ENCODE results near the gene DAPK1. TPM values are rescaled to one million over a fixed set of nuclear protein-coding genes. Genes with fewer than 3 reads are reported as not detected.

Gene DAPK1
- total RNA-seq, 1 experiment from 2014 or later: not detected

DNA sequence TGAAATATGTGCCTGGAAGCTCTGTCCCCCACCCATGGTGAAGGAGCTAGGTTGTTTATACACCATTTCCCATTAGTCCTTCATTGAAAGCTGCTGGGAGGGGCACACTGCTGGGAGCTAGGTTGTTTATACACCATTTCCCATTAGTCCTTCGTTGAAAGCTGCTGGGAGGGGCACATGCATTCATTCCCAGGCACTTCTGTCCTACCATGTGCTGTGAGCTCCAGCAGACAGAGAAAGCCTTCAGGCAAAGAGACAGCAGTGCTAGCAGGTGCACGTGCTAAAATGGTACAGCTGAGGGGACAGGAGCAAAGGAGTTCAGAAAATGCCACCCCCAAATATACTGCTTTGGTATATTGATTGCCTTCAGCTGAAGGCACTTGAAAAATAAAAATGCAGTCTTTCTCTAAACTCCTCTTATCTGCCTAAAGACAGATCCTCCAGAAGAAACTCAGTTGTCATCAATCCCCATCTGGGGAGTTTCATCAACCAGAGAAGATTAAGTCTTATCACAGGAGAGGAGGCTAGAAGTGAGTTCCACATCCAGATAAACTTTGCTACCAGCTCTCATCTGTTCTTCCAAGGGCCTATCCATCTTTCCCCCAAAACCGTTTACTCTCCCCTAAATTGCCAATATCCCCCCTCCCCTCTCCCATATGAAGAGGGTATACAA is 27.7 kb upstream of the DAPK1 start:
- no peak overlapping the region for H3K9ac ChIP-seq (ENCODE audit: low read length)
- no peaks in the 10 kb centered on the region for H3K9me2 ChIP-seq (replicated peaks; ENCODE audit: insufficient read depth, low read length)

DNA sequence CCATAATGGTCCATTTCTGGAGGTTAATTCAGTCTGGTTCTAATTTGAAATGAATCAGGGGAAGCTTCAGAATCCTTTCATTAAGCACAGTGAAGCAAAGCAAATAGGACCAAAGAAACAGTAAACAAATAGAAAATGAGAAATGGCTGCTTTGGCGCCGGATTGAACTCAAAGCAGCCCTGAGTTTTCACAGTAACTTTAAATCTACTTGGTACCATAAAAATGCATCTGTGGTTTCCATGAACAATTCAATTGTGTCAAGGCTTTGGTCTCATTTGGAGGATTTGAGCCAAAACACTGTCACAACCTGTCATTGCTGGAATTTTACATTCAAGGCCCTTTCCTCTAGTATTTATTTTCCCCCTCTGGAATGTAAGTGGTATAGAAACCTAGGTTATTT is 25.9 kb upstream of the DAPK1 start:
- H4K20me1 ChIP-seq (ENCODE audit: insufficient read depth, low read depth, low read length): no peaks in the 10 kb centered on the region
- DNase-seq: no peak
- no peaks in the 10 kb centered on the region for H3K4me1 ChIP-seq (ENCODE audit: low read length)
- no peak overlapping the region for H3K9ac ChIP-seq (ENCODE audit: low read length)
- no peaks in the 10 kb centered on the region for H3K27me3 ChIP-seq (ENCODE audit: low read length)
- no peak overlapping the region for H3K4me2 ChIP-seq (ENCODE audit: low read depth, low read length, poor library complexity, severe bottlenecking)
- H3K4me3 ChIP-seq (ENCODE audit: low read length): no peak overlapping the region
- no peaks in the 10 kb centered on the region for H3K9me3 ChIP-seq (ENCODE audit: low read length)
- H3K27ac ChIP-seq (ENCODE audit: low read length): no peak overlapping the region
- no peaks in the 10 kb centered on the region for H3K36me3 ChIP-seq (ENCODE audit: insufficient read depth, low read length)
- H3K9me2 ChIP-seq (replicated peaks; ENCODE audit: insufficient read depth, low read length): no peaks in the 10 kb centered on the region
- H2AFZ ChIP-seq (ENCODE audit: low read length): no peak overlapping the region
- no peaks in the 10 kb centered on the region for H3K79me2 ChIP-seq (ENCODE audit: low read length)

More for the DNA sequence above, 27.7 kb upstream of the DAPK1 start:
- H4K20me1 ChIP-seq (ENCODE audit: insufficient read depth, low read depth, low read length): no peaks in the 10 kb centered on the region
- no peak overlapping the region for H3K4me2 ChIP-seq (ENCODE audit: low read depth, low read length, poor library complexity, severe bottlenecking)
- H3K4me3 ChIP-seq (ENCODE audit: low read length): no peak overlapping the region
- no peak overlapping the region for H3K27ac ChIP-seq (ENCODE audit: low read length)
- H3K36me3 ChIP-seq (ENCODE audit: insufficient read depth, low read length): no peaks in the 10 kb centered on the region
- H3K27me3 ChIP-seq (ENCODE audit: low read length): no peaks in the 10 kb centered on the region
- no peaks in the 10 kb centered on the region for H3K9me3 ChIP-seq (ENCODE audit: low read length)
- DNase-seq: no peak
- no peaks in the 10 kb centered on the region for H3K4me1 ChIP-seq (ENCODE audit: low read length)
- H2AFZ ChIP-seq (ENCODE audit: low read length): no peak overlapping the region
- no peaks in the 10 kb centered on the region for H3K79me2 ChIP-seq (ENCODE audit: low read length)

DNA sequence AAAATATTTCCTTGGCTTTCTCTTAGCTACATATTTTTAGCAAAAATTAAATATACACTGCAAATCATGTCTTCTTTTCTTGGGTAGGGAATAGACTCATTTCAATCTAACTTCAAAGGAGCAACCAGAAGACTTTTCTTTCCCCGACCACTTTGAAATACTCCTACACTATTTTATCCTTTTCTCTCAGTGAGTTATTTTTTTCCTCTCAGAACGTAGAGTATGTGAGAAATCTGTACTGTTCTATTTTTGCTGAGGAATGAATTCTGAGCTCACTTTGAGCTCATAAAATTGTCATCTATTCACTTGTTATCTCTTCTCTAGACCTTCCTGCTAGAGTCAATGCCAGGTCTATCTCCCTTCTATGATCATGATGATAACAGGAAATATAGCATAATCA is 22.2 kb upstream of the DAPK1 start:
- Histone ChIP-seq H3K9me3 (ENCODE audit: low read length) (no peaks in the 10 kb centered on the region), H3K36me3 (ENCODE audit: insufficient read depth, low read length) (no peaks in the 10 kb centered on the region), H3K9me2 (replicated peaks; ENCODE audit: insufficient read depth, low read length) (no peaks in the 10 kb centered on the region), H3K4me2 (ENCODE audit: low read depth, low read length, poor library complexity, severe bottlenecking) (no peak overlapping the region), H3K4me1 (ENCODE audit: low read length) (no peaks in the 10 kb centered on the region), H3K79me2 (ENCODE audit: low read length) (no peaks in the 10 kb centered on the region), H3K27ac (ENCODE audit: low read length) (no peak overlapping the region), H3K27me3 (ENCODE audit: low read length) (no peaks in the 10 kb centered on the region), H3K4me3 (ENCODE audit: low read length) (no peak overlapping the region), H4K20me1 (ENCODE audit: insufficient read depth, low read depth, low read length) (no peaks in the 10 kb centered on the region), H2AFZ (ENCODE audit: low read length) (no peak overlapping the region), H3K9ac (ENCODE audit: low read length) (no peak overlapping the region)
- no peak for DNase-seq

DNA sequence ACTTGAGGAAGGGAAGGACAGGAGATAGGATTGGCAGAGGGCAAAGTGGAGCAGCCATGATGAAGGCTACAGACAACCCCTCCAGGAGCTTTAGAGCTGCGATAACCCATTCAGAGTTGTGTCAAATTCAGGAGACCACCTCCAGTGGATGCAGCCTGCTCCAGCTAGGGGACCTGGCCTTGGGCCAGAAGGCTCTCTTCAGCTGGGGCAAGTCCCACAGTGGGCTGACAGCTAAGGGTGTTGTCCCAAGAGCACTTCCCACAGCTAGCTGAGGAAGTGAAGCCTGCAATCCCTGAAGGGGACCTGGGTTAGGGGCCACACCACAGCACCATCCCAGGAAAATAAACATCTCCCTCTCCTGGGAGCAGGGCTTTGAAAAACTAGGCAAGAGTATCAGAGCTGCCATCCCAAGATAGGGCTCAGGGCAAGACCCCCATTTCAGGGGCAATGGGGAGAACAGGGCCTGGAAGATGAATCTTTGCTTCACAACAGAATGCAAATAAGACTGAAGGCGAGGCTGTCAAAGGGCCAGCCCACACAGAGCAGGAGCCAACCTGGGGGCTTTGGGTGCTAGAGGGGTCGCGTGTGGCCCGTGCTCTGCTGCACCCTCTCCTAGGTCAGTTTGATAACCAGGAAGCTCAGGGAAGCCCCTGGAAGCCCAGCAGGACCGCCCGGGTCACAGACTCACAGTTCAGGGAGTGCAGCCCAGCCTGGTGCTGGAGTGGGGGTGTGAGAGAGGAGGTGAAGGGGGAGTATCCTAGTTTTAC is 19.3 kb upstream of the DAPK1 start:
- Histone ChIP-seq H3K9ac (ENCODE audit: low read length) (no peak overlapping the region), H3K4me3 (ENCODE audit: low read length) (no peak overlapping the region), H3K79me2 (ENCODE audit: low read length) (no peaks in the 10 kb centered on the region), H3K27ac (ENCODE audit: low read length) (no peak overlapping the region), H3K36me3 (ENCODE audit: insufficient read depth, low read length) (no peaks in the 10 kb centered on the region), H4K20me1 (ENCODE audit: insufficient read depth, low read depth, low read length) (no peaks in the 10 kb centered on the region), H3K9me3 (ENCODE audit: low read length) (no peaks in the 10 kb centered on the region), H3K9me2 (replicated peaks; ENCODE audit: insufficient read depth, low read length) (no peaks in the 10 kb centered on the region), H2AFZ (ENCODE audit: low read length) (no peak overlapping the region), H3K4me1 (ENCODE audit: low read length) (no peaks in the 10 kb centered on the region), H3K27me3 (ENCODE audit: low read length) (no peaks in the 10 kb centered on the region), H3K4me2 (ENCODE audit: low read depth, low read length, poor library complexity, severe bottlenecking) (no peak overlapping the region)
- no peak for DNase-seq

DNA sequence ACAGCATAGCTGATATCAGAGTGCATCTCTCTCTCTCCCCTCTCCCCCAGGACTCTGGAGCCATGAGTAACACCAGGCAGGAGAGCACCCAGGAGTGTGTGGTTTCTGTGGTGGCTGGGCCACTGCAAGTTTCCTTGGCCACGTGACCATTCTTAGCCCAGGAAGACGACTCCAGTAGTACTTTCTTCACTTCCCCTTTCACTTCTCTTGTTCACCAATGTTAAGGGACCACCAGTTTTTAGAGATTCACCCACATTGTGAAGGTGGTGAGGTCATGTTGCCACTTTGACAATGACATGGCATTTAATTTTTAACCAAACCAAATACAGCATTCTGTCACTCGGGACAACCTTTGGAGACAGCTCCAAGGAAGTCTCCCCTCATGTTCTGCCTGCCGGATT is 17.9 kb upstream of the DAPK1 start:
- H3K27ac ChIP-seq (ENCODE audit: low read length): no peak overlapping the region
- no peaks in the 10 kb centered on the region for H4K20me1 ChIP-seq (ENCODE audit: insufficient read depth, low read depth, low read length)
- no peaks in the 10 kb centered on the region for H3K9me3 ChIP-seq (ENCODE audit: low read length)
- no peaks in the 10 kb centered on the region for H3K79me2 ChIP-seq (ENCODE audit: low read length)
- H3K36me3 ChIP-seq (ENCODE audit: insufficient read depth, low read length): no peaks in the 10 kb centered on the region
- no peaks in the 10 kb centered on the region for H3K9me2 ChIP-seq (replicated peaks; ENCODE audit: insufficient read depth, low read length)
- no peak overlapping the region for H3K4me2 ChIP-seq (ENCODE audit: low read depth, low read length, poor library complexity, severe bottlenecking)
- DNase-seq: peak; percentile 41
- no peak overlapping the region for H3K9ac ChIP-seq (ENCODE audit: low read length)
- no peaks in the 10 kb centered on the region for H3K27me3 ChIP-seq (ENCODE audit: low read length)
- H3K4me3 ChIP-seq (ENCODE audit: low read length): no peak overlapping the region
- no peak overlapping the region for H2AFZ ChIP-seq (ENCODE audit: low read length)
- H3K4me1 ChIP-seq (ENCODE audit: low read length): no peaks in the 10 kb centered on the region

DNA sequence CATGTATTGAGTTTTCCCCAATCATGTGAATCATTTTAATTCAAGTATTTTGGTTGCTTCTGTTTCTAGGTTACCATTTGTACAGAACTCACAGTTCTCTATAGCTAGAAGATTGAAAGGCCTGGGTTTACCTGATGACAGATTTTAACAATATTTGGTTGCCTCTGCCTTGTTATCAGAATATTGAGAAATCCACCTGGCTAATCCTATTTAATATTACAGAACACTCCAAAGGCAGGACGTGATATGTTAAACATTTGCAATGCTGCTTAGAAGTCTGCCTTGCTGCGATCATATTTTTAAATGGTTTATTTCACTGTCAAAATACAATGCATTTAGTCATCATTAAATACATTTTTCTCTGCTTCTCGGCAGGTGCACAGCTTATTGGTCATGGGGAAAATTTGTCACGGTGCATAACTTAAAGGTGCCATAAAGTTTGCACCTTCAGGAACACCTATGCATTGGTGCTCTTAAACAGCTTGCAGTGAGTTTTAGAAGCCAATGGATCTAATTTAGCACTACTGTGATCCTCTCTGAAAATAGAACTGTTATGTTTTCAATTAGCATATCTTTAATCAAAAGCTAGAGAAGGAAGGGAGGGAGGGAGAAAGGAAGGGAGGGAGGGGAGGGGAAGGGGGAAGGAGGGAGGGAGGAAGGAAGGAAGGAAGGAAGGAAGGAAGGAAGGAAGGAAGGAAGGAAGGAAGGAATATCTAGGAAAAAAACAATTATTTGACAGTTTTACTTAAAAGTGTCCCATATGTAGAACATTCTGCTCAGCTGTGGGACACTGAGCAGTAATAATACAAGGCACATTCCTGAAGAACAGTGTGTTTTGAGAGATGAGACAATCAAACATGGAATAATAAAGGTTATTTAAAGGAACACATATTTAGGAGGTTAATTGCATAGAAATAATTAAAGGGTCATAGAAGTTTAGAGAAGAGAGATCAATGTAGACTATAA is 15.5 kb upstream of the DAPK1 start:
- Histone ChIP-seq H3K27ac (ENCODE audit: low read length) (no peak overlapping the region), H3K79me2 (ENCODE audit: low read length) (no peaks in the 10 kb centered on the region)

DNA sequence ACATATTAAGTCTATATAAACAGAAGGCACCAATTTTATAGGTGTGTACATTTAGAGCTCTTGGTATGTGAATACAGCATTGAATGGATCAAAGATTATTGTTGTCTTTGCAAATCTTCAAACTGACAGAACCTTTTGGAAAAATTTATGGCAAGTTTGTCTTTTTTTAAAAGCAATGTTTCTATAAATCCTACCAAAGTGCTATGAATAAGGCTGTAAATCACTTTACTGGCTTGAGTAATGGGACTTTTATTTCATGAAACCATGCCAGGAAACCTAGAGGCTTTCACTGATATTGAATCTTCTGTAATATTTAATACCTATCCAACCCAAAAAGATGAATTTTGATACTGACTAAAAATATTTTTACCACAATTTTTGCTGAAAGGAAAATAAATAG is 7.4 kb upstream of the DAPK1 start:
- H3K9ac ChIP-seq (ENCODE audit: low read length): no peak overlapping the region
- H3K4me1 ChIP-seq (ENCODE audit: low read length): no peaks in the 10 kb centered on the region
- no peak overlapping the region for H3K4me2 ChIP-seq (ENCODE audit: low read depth, low read length, poor library complexity, severe bottlenecking)
- no peaks in the 10 kb centered on the region for H3K27me3 ChIP-seq (ENCODE audit: low read length)
- no peak for DNase-seq
- no peaks in the 10 kb centered on the region for H3K36me3 ChIP-seq (ENCODE audit: insufficient read depth, low read length)
- no peaks in the 10 kb centered on the region for H3K9me2 ChIP-seq (replicated peaks; ENCODE audit: insufficient read depth, low read length)
- no peaks in the 10 kb centered on the region for H3K9me3 ChIP-seq (ENCODE audit: low read length)
- no peak overlapping the region for H2AFZ ChIP-seq (ENCODE audit: low read length)
- H3K79me2 ChIP-seq (ENCODE audit: low read length): no peaks in the 10 kb centered on the region
- H3K27ac ChIP-seq (ENCODE audit: low read length): no peak overlapping the region
- no peaks in the 10 kb centered on the region for H4K20me1 ChIP-seq (ENCODE audit: insufficient read depth, low read depth, low read length)
- no peak overlapping the region for H3K4me3 ChIP-seq (ENCODE audit: low read length)

More for the DNA sequence above, 15.5 kb upstream of the DAPK1 start:
- no peaks in the 10 kb centered on the region for H3K9me2 ChIP-seq (replicated peaks; ENCODE audit: insufficient read depth, low read length)
- DNase-seq: no peak
- no peaks in the 10 kb centered on the region for H3K36me3 ChIP-seq (ENCODE audit: insufficient read depth, low read length)
- H3K9ac ChIP-seq (ENCODE audit: low read length): no peak overlapping the region
- no peak overlapping the region for H3K4me2 ChIP-seq (ENCODE audit: low read depth, low read length, poor library complexity, severe bottlenecking)
- no peak overlapping the region for H3K4me3 ChIP-seq (ENCODE audit: low read length)
- H3K9me3 ChIP-seq (ENCODE audit: low read length): no peaks in the 10 kb centered on the region
- H3K4me1 ChIP-seq (ENCODE audit: low read length): no peaks in the 10 kb centered on the region
- no peaks in the 10 kb centered on the region for H3K27me3 ChIP-seq (ENCODE audit: low read length)
- H2AFZ ChIP-seq (ENCODE audit: low read length): no peak overlapping the region
- H4K20me1 ChIP-seq (ENCODE audit: insufficient read depth, low read depth, low read length): no peaks in the 10 kb centered on the region

DNA sequence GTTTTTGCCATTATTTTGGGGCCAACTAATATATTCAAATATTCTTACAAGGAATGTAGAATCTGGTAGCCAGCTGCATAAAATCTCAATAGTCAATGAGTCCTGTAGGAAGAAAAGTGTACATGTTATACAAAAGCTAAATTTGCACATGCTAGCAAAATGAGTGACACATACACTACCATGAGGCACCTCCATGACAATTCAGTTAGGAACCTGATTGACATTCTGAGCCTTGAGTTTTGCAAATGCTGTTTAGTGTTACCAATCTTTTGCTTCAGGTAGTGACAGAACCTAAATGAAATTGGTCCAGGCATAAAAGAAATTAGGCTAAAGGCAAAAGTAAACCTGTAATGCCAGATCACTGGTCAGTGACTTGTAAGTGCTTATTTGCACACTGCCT is 6.8 kb upstream of the DAPK1 start:
- Histone ChIP-seq H3K4me2 (ENCODE audit: low read depth, low read length, poor library complexity, severe bottlenecking) (no peak overlapping the region), H3K27ac (ENCODE audit: low read length) (no peak overlapping the region), H3K36me3 (ENCODE audit: insufficient read depth, low read length) (no peaks in the 10 kb centered on the region), H3K4me3 (ENCODE audit: low read length) (no peak overlapping the region), H3K4me1 (ENCODE audit: low read length) (no peaks in the 10 kb centered on the region), H3K27me3 (ENCODE audit: low read length) (no peaks in the 10 kb centered on the region), H3K9me2 (replicated peaks; ENCODE audit: insufficient read depth, low read length) (no peaks in the 10 kb centered on the region), H4K20me1 (ENCODE audit: insufficient read depth, low read depth, low read length) (no peaks in the 10 kb centered on the region), H2AFZ (ENCODE audit: low read length) (no peak overlapping the region), H3K9ac (ENCODE audit: low read length) (no peak overlapping the region), H3K9me3 (ENCODE audit: low read length) (no peaks in the 10 kb centered on the region), H3K79me2 (ENCODE audit: low read length) (no peaks in the 10 kb centered on the region)
- DNase-seq: no peak

Data from Karpas-422 (cell line).